ENCODE measurements around the gene DHX40.

DHX40 gene, protein sequence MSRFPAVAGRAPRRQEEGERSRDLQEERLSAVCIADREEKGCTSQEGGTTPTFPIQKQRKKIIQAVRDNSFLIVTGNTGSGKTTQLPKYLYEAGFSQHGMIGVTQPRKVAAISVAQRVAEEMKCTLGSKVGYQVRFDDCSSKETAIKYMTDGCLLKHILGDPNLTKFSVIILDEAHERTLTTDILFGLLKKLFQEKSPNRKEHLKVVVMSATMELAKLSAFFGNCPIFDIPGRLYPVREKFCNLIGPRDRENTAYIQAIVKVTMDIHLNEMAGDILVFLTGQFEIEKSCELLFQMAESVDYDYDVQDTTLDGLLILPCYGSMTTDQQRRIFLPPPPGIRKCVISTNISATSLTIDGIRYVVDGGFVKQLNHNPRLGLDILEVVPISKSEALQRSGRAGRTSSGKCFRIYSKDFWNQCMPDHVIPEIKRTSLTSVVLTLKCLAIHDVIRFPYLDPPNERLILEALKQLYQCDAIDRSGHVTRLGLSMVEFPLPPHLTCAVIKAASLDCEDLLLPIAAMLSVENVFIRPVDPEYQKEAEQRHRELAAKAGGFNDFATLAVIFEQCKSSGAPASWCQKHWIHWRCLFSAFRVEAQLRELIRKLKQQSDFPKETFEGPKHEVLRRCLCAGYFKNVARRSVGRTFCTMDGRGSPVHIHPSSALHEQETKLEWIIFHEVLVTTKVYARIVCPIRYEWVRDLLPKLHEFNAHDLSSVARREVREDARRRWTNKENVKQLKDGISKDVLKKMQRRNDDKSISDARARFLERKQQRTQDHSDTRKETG

DNA sequence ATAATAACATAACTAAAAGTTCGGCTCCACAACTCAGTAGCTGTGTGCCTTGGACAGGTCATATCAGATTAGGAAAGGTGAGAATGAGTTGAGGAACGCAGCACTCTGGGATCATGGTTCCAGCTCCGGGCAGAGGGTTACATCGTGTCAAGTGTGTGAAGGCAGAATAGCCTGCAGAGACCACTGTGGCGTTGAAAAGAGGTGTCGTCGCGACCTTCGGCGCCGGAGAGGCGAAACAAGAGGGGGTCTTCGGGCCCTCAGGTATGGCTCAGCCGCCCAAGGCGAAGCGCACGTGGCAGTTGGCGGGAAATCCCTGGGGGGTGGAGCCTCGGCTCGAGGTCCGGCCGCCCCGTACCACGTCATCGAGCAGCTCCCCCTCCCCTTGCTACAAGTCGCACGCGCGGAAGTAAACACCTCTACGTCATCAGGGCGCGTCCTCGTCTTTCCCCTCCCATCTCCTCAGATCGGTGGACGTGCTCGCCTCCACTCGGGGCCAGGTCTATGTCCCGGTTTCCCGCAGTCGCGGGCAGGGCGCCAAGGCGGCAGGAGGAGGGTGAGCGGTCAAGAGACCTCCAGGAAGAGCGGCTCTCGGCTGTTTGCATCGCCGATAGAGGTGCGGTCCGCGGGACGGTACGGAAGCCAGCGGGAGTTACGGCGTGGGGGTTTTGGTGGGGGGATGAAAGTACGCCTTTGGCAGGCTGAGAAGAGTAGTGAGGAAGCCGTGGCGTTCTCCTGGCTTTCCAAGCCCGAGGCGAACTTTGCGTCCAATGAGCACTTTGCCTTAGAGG, at the start of gene DHX40:
DHX40 (plus strand) TSS at position 440 of the 788 bp plus-strand sequence; CDS start at position 502, 62 bp downstream.
- no peaks in the 10 kb centered on the region for H4K20me1 ChIP-seq (ENCODE audit: insufficient read depth, low read length)
- H3K4me3 ChIP-seq (ENCODE audit: low read depth in 1 of 2, low read length in 2 of 2) = peak within 1 kb of the TSS; percentile 68 to 90
- peaks cover 2% of the 10 kb centered on the region for H3K36me3 ChIP-seq (ENCODE audit: insufficient read depth, low read length)
- TF ChIP-seq, protein P1, sequence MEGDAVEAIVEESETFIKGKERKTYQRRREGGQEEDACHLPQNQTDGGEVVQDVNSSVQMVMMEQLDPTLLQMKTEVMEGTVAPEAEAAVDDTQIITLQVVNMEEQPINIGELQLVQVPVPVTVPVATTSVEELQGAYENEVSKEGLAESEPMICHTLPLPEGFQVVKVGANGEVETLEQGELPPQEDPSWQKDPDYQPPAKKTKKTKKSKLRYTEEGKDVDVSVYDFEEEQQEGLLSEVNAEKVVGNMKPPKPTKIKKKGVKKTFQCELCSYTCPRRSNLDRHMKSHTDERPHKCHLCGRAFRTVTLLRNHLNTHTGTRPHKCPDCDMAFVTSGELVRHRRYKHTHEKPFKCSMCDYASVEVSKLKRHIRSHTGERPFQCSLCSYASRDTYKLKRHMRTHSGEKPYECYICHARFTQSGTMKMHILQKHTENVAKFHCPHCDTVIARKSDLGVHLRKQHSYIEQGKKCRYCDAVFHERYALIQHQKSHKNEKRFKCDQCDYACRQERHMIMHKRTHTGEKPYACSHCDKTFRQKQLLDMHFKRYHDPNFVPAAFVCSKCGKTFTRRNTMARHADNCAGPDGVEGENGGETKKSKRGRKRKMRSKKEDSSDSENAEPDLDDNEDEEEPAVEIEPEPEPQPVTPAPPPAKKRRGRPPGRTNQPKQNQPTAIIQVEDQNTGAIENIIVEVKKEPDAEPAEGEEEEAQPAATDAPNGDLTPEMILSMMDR (IDR thresholded peaks at IDR 0.05; ENCODE audit: borderline replicate concordance, extremely low read depth, low read length, poor library complexity, severe bottlenecking) = no peak
- TF ChIP-seq EZH2 (IDR thresholded peaks at IDR 0.05; ENCODE audit: borderline replicate concordance, low read depth, low read length, severe bottlenecking) = no peak
- H3K27me3 ChIP-seq (ENCODE audit: insufficient read depth, low read length, poor library complexity) = no peaks in the 10 kb centered on the region
- peak within 1 kb of the TSS; percentile 62 for H3K9ac ChIP-seq (ENCODE audit: low read depth, low read length)
- peak; percentile 91 for DNase-seq
- no peaks in the 10 kb centered on the region for H3K9me3 ChIP-seq (ENCODE audit: insufficient read depth, low read length, severe bottlenecking)
- peak; percentile 83 for ATAC-seq (ENCODE audit: insufficient read depth, low read depth)
- peak within 1 kb of the TSS; percentile 87 for H3K4me2 ChIP-seq (ENCODE audit: insufficient read depth, low read length)
- H3K4me1 ChIP-seq (ENCODE audit: insufficient read depth, low read length) = peaks cover 24% of the 10 kb centered on the region
- H3K79me2 ChIP-seq (ENCODE audit: insufficient read depth, low read length) = peaks cover 23% of the 10 kb centered on the region
- H2AFZ ChIP-seq (ENCODE audit: low read depth, low read length) = peak within 1 kb of the TSS; percentile 99
- H3K27ac ChIP-seq (ENCODE audit: low read length) = peak within 1 kb of the TSS; percentile 77

DNA sequence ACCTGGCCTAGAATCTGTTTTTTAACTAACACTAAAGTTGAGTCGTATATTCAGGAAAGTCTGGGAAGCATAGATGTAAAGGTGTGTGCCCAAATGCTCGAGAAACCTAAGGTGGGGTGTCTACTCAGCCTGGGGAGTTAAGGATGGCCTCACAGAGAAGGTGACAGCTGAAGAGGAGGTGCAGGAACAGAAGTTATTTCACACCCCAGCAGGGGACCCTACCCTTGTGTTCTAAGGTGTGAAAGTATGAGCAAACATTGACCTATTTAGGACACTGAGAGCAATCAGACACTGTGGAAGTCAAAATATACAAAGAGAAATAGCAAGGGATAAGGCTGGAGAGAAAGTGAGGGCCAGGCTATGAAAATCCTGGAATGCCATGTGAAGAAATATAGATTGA, 49.0 kb upstream of the DHX40 start:
- no peak for DNase-seq
- H4K20me1 ChIP-seq (ENCODE audit: insufficient read depth, low read length) = no peaks in the 10 kb centered on the region

DNA sequence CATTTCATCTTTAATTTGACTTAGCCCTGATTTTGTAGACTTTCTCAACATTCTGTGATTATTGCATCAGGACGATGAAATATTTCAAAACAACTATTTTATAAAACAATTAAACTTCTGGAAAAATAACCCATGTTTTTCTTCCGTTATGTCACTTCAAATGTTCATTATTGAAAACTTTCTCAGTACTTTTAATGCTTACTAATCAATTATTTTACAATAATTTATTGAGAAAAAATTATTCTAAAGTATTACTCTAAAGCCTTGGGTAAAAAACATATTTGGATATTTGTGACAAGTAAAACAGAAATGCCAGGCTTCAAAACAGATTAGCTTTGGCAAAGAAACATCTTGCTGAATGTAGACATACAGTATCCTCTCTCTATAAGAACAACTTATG, 46.3 kb upstream of the DHX40 start:
- no peak for DNase-seq
- Histone ChIP-seq H3K27ac (ENCODE audit: low read length) (no peak overlapping the region), H3K36me3 (ENCODE audit: insufficient read depth, low read length) (no peaks in the 10 kb centered on the region), H3K4me1 (ENCODE audit: insufficient read depth, low read length) (peaks cover 3% of the 10 kb centered on the region), H3K4me3 (ENCODE audit: low read depth in 1 of 2, low read length in 2 of 2) (no peak overlapping the region), H3K9ac (ENCODE audit: low read depth, low read length) (no peak overlapping the region), H4K20me1 (ENCODE audit: insufficient read depth, low read length) (no peaks in the 10 kb centered on the region), H3K9me3 (ENCODE audit: insufficient read depth, low read length, severe bottlenecking) (no peaks in the 10 kb centered on the region), H3K79me2 (ENCODE audit: insufficient read depth, low read length) (no peaks in the 10 kb centered on the region), H2AFZ (ENCODE audit: low read depth, low read length) (no peak overlapping the region), H3K4me2 (ENCODE audit: insufficient read depth, low read length) (no peak overlapping the region), H3K27me3 (ENCODE audit: insufficient read depth, low read length, poor library complexity) (peaks cover 4% of the 10 kb centered on the region)
- ATAC-seq (ENCODE audit: insufficient read depth, low read depth) = no peak
- no peak for TF ChIP-seq EZH2 (IDR thresholded peaks at IDR 0.05; ENCODE audit: borderline replicate concordance, low read depth, low read length, severe bottlenecking)
- TF ChIP-seq, protein P1 (IDR thresholded peaks at IDR 0.05; ENCODE audit: borderline replicate concordance, extremely low read depth, low read length, poor library complexity, severe bottlenecking) = no peak

More for the DNA sequence above, 49.0 kb upstream of the DHX40 start:
- Histone ChIP-seq H3K4me2 (ENCODE audit: insufficient read depth, low read length) (no peak overlapping the region), H3K36me3 (ENCODE audit: insufficient read depth, low read length) (no peaks in the 10 kb centered on the region), H3K9me3 (ENCODE audit: insufficient read depth, low read length, severe bottlenecking) (no peaks in the 10 kb centered on the region), H3K27ac (ENCODE audit: low read length) (no peak overlapping the region), H3K9ac (ENCODE audit: low read depth, low read length) (no peak overlapping the region), H2AFZ (ENCODE audit: low read depth, low read length) (no peak overlapping the region), H3K79me2 (ENCODE audit: insufficient read depth, low read length) (no peaks in the 10 kb centered on the region), H3K4me3 (ENCODE audit: low read depth in 1 of 2, low read length in 2 of 2) (no peak overlapping the region), H3K4me1 (ENCODE audit: insufficient read depth, low read length) (peaks cover 3% of the 10 kb centered on the region), H3K27me3 (ENCODE audit: insufficient read depth, low read length, poor library complexity) (peaks cover 4% of the 10 kb centered on the region)
- ATAC-seq (ENCODE audit: insufficient read depth, low read depth) = no peak
- no peak for TF ChIP-seq EZH2 (IDR thresholded peaks at IDR 0.05; ENCODE audit: borderline replicate concordance, low read depth, low read length, severe bottlenecking)
- TF ChIP-seq, protein P1 (IDR thresholded peaks at IDR 0.05; ENCODE audit: borderline replicate concordance, extremely low read depth, low read length, poor library complexity, severe bottlenecking) = no peak
